HK-2 (cell line): Measurements from ENCODE around the gene CTNNAL1.

Source experiments
- DNase-seq: peaks from one replicate; pipeline ENCODE4 v3.0.0-alpha.2; 2018; ENCODE audit not compliant: unreplicated experiment

The CTNNAL1 gene

GRCh38 chr9:109027176-109027575, 13.9 kb upstream of the CTNNAL1 start:
- no peak for DNase-seq

- no peak for DNase-seq
Observed at GRCh38 chr9:109026306-109026705, 13.0 kb upstream of the CTNNAL1 start.

GRCh38 chr9:109022873-109023272, 9.6 kb upstream of the CTNNAL1 start:
- DNase-seq = no peak

GRCh38 chr9:109020581-109021511, 7.5 kb upstream of the CTNNAL1 start:
- no peak for DNase-seq

GRCh38 chr9:109020113-109020512, 6.8 kb upstream of the CTNNAL1 start:
- no peak for DNase-seq

GRCh38 chr9:109019420-109019819, 6.1 kb upstream of the CTNNAL1 start:
- no peak for DNase-seq

- no peak for DNase-seq
Observed at GRCh38 chr9:109017493-109017892, 4.2 kb upstream of the CTNNAL1 start.

- no peak for DNase-seq
Observed at GRCh38 chr9:109017061-109017460, 3.8 kb upstream of the CTNNAL1 start.

GRCh38 chr9:109016132-109016531, 2.8 kb upstream of the CTNNAL1 start:
- no peak for DNase-seq

GRCh38 chr9:109014608-109015280, 1.4 kb upstream of the CTNNAL1 start:
- DNase-seq = no peak

GRCh38 chr9:109013679-109014607, 644 bp upstream of the CTNNAL1 start:
- DNase-seq = no peak

GRCh38 chr9:109012009-109012875, 1.1 kb downstream of the CTNNAL1 start:
- peak; percentile 79 for DNase-seq

- no peak for DNase-seq
Observed at GRCh38 chr9:109011231-109011671, 2.0 kb downstream of the CTNNAL1 start.

- DNase-seq = no peak
Observed at GRCh38 chr9:109010746-109011145, 2.6 kb downstream of the CTNNAL1 start.

GRCh38 chr9:109005678-109006077, 7.6 kb downstream of the CTNNAL1 start:
- DNase-seq = no peak

- no peak for DNase-seq
Observed at GRCh38 chr9:109003116-109003515, 10.2 kb downstream of the CTNNAL1 start.

- DNase-seq = no peak
Observed at GRCh38 chr9:109002141-109002540, 11.2 kb downstream of the CTNNAL1 start.

- DNase-seq = peak; percentile 47
Observed at GRCh38 chr9:109001275-109001676, 12.0 kb downstream of the CTNNAL1 start.

GRCh38 chr9:108997112-108997511, 16.2 kb downstream of the CTNNAL1 start:
- DNase-seq = no peak

- no peak for DNase-seq
Observed at GRCh38 chr9:108996643-108997042, 16.7 kb downstream of the CTNNAL1 start.

GRCh38 chr9:108994695-108995094, 18.6 kb downstream of the CTNNAL1 start:
- DNase-seq = peak; percentile 63
